HG03457 (cell line): ENCODE data around the gene PYROXD2.

Experiments used
- ATAC-seq: cut with Tn5 transposase; IDR thresholded peaks from one replicate; pipeline ENCODE4 v1.9.1; 2021; ENCODE audit warnings: moderate number of reproducible peaks; ENCODE audit not compliant: unreplicated experiment

Gene PYROXD2

GRCh38 chr10:98340261-98340939, 74.6 kb downstream of the PYROXD2 start:
- ATAC-seq, result no peak

- no peak for ATAC-seq
Observed at GRCh38 chr10:98339799-98340198, 75.2 kb downstream of the PYROXD2 start.

- no peak for ATAC-seq
Observed at GRCh38 chr10:98338896-98339295, 76.1 kb downstream of the PYROXD2 start.

GRCh38 chr10:98338318-98338717, 76.7 kb downstream of the PYROXD2 start:
- no peak for ATAC-seq

DNA sequence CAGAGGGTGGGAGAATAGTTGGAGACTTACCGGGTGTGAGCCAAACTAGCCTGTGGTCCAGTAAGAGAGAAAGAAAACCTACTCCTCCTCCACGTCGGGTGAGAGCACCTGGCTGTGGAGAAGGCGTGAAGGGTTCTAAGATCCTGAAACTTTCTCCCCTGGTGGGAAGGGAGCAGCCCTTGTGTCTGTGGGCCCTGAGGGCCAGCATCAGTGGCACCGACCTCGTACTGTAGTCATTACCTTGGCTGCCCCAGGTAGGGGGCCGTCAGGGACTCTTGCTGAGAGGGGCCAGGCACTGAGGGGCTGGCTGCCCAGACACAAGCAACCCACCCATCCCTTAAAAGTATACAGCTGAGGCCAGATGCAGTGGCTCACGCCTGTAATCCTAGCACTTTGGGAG, 77.5 kb downstream of the PYROXD2 start:
- no peak for ATAC-seq
